ENCODE measurements around the gene TMEM95.

TMEM95 gene

DNA sequence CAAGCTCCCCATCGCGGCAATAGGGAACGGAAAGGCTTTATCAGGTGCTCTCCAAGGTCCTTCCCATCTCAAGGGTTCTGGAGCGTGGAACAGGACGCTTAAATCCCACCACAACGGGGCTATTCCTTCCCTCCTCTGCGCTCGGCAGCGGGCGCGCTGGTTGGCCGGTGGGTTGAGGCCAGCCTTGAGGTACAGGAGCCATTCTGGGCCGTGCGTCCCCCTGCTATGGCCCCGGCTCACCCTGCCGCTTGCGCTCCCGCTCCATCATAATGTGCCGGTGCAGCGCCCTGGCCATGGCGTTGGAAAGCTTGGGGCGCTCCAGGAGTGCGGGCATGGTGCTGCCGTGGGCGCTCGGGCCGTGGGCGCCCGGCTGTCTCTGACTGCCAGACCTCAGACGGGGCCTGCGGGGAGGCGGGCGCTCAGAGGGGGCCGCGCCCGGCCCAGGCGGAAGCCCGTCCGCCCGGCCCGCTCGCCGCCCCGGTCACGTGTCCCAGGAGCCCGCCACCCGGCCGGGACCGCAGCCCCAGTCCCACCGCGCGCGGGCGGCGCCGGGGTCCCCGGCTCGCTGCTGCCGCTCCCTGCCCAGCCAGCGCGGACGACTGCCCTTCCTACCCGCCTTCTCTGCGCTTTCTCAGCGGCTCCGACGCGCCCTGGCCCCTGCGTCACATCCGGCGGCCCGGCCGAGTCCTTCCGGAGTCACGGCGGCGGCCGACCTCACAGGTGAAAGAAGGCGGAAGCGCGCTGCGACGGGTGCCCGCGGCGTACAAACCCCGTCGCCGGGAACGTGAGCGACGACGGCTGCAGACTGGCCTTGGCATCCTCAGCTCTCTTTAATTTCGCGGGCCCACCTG, 40.0 kb upstream of the TMEM95 start, which contains the start of gene GPS2:
Gene GPS2 (minus strand): TSS at position 642 of the 851 bp plus-strand sequence. CDS start 308 bp downstream, at position 334.
- Histone ChIP-seq H3K36me3 (peaks cover 41 to 75% (median 64%) of the 10 kb centered on the region in 3 donors), H3K9me3 (no peaks in the 10 kb centered on the region), H3K4me3 (peak within 1 kb of the TSS; percentile 77 to 78), H3K27ac (peak within 1 kb of the TSS; percentile 89 to 92), H3K27me3 (no peaks in the 10 kb centered on the region), H3K4me1 (peaks cover 0 to 49% (median 35%) of the 10 kb centered on the region in 4 donors)
- intact Hi-C loops (cut with DNase I; ENCODE audit: low total_unique reads) = no loop called here
- peak; percentile 91 to 95 for DNase-seq
- TF ChIP-seq CTCF (IDR thresholded peaks at IDR 0.05) = no peak

DNA sequence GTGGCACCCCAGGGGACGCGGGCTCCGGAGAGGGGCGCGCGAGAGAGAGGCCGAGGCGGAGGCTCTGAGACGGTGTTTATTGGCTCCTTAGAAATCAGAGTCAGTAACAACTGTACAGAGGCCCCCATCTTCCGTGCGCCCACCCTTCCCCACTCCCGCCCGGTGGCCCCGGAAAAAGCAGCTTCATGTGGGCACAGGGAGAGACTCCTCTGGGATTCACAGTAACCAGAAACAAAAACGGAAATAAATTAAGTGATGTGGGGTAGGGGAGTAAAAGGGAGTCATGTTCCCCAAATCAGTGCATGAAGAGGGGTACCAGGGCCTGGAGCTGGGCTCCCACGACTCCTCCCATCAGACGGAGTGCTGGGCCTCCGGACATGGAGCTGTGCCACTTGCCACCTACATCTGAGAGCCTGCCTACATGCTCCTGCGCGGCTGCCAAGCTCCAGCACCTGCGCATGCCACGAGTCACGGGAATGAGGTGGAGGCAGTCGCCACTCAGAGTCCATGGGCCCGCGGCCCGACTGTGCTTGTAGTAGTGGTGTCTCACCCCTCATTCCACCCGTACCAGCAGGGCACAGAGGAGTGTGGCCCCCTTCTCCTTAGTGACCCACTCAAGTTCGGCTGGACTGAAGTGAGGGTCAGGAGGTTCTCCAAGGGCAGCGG, 39.3 kb upstream of the TMEM95 start:
- peaks cover 39 to 75% (median 64%) of the 10 kb centered on the region in 3 donors for H3K36me3 ChIP-seq
- no peak for TF ChIP-seq CTCF (IDR thresholded peaks at IDR 0.05)
- DNase-seq = no peak
- intact Hi-C loops (cut with DNase I; ENCODE audit: low total_unique reads) = no loop called here
- peak overlapping the region; percentile 77 to 78 for H3K4me3 ChIP-seq
- no peaks in the 10 kb centered on the region for H3K9me3 ChIP-seq
- H3K4me1 ChIP-seq = peaks cover 0 to 43% (median 28%) of the 10 kb centered on the region in 4 donors
- H3K27me3 ChIP-seq = no peaks in the 10 kb centered on the region
- H3K27ac ChIP-seq = peak overlapping the region; percentile 89 to 92

DNA sequence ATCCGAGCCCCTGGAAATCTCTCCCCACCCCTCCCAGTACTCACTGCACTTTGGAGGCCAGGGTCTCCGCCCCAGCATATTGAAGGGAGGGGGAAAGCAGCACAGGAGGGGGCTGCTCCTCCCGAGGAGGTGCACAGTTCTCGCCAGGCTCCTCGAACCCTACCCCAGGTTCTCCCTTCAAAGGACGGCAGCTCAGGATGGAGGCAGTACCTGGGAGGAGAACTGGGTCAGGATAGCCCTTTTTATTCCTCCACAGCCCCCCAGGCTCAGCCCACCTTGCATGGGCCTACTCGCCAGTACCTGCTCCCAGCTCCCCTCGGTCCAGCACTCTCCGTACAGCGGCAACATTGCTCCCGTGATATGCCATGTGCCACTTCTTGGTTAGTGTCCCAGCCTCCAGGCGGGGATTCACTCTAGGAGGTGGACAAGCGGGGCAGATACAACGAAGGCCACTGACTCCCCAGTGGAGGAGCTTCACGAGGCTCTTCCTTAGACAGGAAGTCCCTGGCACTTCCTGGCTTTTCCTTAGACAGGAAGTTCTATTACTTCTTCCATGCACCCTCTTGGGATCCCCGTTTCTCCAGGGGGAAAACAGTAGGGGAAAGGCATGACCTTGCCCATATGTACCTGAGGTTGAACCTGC, 37.7 kb upstream of the TMEM95 start:
- Histone ChIP-seq H3K9me3 (no peaks in the 10 kb centered on the region), H3K27me3 (no peaks in the 10 kb centered on the region), H3K27ac (no peak overlapping the region), H3K4me1 (peaks cover 0 to 34% (median 25%) of the 10 kb centered on the region in 4 donors), H3K36me3 (peaks cover 42 to 75% (median 65%) of the 10 kb centered on the region in 3 donors), H3K4me3 (no peak overlapping the region)
- no peak for TF ChIP-seq CTCF (IDR thresholded peaks at IDR 0.05)
- intact Hi-C loops (cut with DNase I; ENCODE audit: low total_unique reads) = no loop called here
- DNase-seq = no peak

DNA sequence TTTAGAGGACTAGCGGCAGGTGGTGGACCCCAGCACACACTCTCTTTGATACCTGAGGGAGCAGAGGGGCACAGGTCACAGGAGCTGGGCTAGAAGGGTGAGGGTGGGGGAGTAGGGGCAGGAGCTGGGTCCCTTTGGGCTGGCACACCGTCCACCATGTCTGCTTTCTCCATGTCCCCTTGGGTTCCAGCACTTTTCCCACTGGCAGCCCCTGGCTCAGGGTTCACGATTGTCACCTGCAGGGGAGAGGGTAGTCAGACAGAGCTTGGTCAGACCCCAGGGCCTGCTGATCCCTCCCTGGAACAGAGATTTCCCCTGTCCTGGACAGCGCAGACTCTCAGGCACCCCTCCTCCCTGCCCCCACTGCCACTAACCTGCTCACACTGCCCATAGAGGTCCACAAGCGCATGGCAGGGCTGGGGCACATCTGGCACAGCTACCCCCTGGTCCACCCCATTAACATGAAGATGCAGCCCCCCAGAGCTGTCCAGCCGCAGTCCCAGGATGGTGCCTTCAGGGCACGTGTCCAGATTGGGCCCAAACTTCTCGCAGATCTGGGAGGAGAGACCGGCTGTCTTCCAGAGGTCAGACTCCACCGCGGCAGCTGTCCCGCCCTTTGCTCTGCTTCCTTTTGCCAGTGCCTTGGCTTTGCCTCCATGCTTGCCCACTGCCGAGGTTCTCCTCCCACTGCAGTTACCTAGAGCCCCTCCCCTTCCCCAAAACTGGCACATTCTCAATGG, 36.7 kb upstream of the TMEM95 start:
- Histone ChIP-seq H3K4me3 (no peak overlapping the region), H3K36me3 (peaks cover 42 to 75% (median 65%) of the 10 kb centered on the region in 3 donors), H3K4me1 (peaks cover 0 to 26% (median 20%) of the 10 kb centered on the region in 4 donors), H3K27me3 (no peaks in the 10 kb centered on the region), H3K27ac (no peak overlapping the region), H3K9me3 (no peaks in the 10 kb centered on the region)
- DNase-seq = no peak
- intact Hi-C loops (cut with DNase I; ENCODE audit: low total_unique reads) = no loop called here
- no peak for TF ChIP-seq CTCF (IDR thresholded peaks at IDR 0.05)

DNA sequence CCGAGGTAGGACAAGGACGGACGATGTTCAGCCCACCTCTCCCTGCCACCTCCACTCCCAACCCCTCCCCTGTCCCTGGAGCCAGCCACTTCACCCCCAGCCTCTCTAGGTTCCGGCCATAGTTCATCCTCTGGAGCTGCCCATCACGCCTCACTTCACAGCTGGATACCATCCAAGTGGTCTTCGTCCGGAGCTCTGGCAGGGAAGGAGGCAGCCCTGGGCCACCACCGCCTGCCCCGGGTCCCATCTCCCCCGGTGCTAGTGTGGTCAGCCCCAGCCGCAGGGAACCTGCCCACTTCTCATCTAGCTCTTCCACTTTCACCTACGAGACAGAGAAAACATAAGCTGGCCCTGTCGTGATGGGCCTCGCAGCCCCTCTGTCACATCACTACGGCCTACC, 33.5 kb upstream of the TMEM95 start:
- Histone ChIP-seq H3K4me3 (no peak overlapping the region), H3K9me3 (no peaks in the 10 kb centered on the region), H3K27me3 (no peaks in the 10 kb centered on the region), H3K27ac (no peak overlapping the region), H3K4me1 (no peaks in the 10 kb centered on the region), H3K36me3 (peaks cover 44 to 96% (median 80%) of the 10 kb centered on the region in 3 donors)
- TF ChIP-seq CTCF (IDR thresholded peaks at IDR 0.05) = no peak
- no peak for DNase-seq
- intact Hi-C loops (cut with DNase I; ENCODE audit: low total_unique reads) = no loop called here

Measured in tibial artery (tissue), 4 donors.